Esophagus squamous epithelium (tissue), 5 donors: ENCODE measurements around the gene CYP26B1. TPM values are rescaled to one million over a fixed set of nuclear protein-coding genes. Genes with fewer than 3 reads are reported as not detected.

Source experiments
- DNase-seq: peaks from one replicate; lab custom pipeline; 2025; lab: John Stamatoyannopoulos, UW
- H3K27ac ChIP-seq, 4 donors: fragments of 200-600 bp; sonication (generic); one replicate each; pipeline ENCODE4 v1.5.1; 2016 to 2019; ENCODE audit warnings: mild to moderate bottlenecking in 1 of 4
- H3K27me3 ChIP-seq, 4 donors: fragments of 200-600 bp; sonication (generic); 1 replicate in 3 of 4; 2 replicates in 1 of 4; pipeline versions ENCODE4 v1.5.1 to v1.6.0; 2017 to 2021; ENCODE audit warnings: antibody characterized with exemption in 1 of 4
- H3K36me3 ChIP-seq, 3 donors: fragments of 200-600 bp; sonication (generic); one replicate each; pipeline ENCODE4 v1.5.1; 2016 to 2019
- H3K4me1 ChIP-seq, 3 donors: fragments of 200-600 bp; sonication (generic); one replicate each; pipeline ENCODE4 v1.5.1; 2017 to 2019
- H3K4me3 ChIP-seq, 4 donors: fragments of 200-600 bp; sonication (generic); 1 replicate in 3 of 4; 2 replicates in 1 of 4; pipeline ENCODE4 v1.5.1; 2016 to 2019; ENCODE audit warnings: mild to moderate bottlenecking in 2 of 4, moderate library complexity in 1 of 4
- H3K9me3 ChIP-seq, 3 donors: fragments of 200-600 bp; sonication (generic); one replicate each; pipeline ENCODE4 v1.5.1; 2016 to 2019
- CTCF ChIP-seq, 6 experiments: fragments of 450-650 bp in 4 of 6; fragments of 200-600 bp in 2 of 6; sonication (generic) in 2 of 6; IDR thresholded peaks; one replicate each; pipeline ENCODE4 v1.5.1; 2016 to 2019; ENCODE audit warnings: antibody characterized with exemption in 6 of 6, mild to moderate bottlenecking in 4 of 6, moderate library complexity in 4 of 6
- POLR2A ChIP-seq, 4 donors: fragments of 450-650 bp; IDR thresholded peaks; one replicate each; pipeline ENCODE4 v1.6.1; 2017; ENCODE audit warnings: antibody characterized with exemption in 4 of 4, mild to moderate bottlenecking in 4 of 4, moderate library complexity in 3 of 4
- WGBS, 2 donors: methylation state at CpG; one replicate each; pipeline ENCODE4 v1.1.5; 2018; 5-methylcytosine and 5-hydroxymethylcytosine counted together
- intact Hi-C: fragments of 100-400 bp; cut with DNase I; formaldehyde crosslinking; loops from one replicate; pipeline ENCODE4 v1.15.0; 2022
- total RNA-seq, 4 donors: library from RNA; depleted of rRNA; stranded (reverse); fragments of >200 nt; gene quantifications; one replicate each; pipeline ENCODE4 v1.1.0, GENCODE V29; 2016
- donor health status: DM: yes; HTN: yes; CAD: no.

CYP26B1 gene
- total RNA-seq, 4 donors from 2014 or later, result 0.62 to 6.7 (median 1.3) TPM

DNA sequence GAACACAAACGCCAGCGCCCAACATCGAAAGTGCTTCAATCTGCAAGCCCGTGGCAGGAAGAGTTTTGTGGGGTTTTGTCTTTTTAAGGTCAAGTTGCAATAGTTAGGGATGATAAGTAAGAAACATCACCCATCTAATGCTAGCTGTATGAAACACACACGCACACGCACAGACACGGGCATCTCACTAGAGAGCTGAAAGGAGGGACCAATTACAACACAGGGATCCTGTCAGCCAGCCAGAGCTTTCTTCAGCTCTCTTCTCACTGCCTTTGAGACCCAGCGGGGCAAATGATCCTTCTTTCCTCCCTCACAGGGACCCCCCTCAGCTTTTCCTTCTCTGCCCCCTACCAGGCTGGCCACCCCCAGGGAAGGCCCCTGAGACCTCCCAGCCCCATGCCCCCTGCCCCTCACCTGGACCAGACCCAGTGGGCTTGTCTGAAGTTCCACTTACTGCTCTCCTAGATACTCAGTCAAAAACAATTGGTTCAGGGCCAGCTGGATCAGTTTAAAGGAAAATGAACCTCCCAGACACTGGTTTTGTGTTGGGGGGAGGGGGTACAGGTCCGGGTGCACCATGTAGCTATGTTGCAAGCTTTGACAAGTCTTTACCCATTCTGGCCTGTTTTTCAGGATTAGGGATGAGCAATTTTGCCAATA is 17.9 kb downstream of the CYP26B1 start:
- H3K9me3 ChIP-seq, result no peaks in the 10 kb centered on the region
- TF ChIP-seq POLR2A (IDR thresholded peaks at IDR 0.05), result no peak
- TF ChIP-seq CTCF (IDR thresholded peaks at IDR 0.05), result no peak
- H3K4me3 ChIP-seq, result no peak overlapping the region
- peaks cover 0 to 24% (median 0%) of the 10 kb centered on the region in 3 donors for H3K36me3 ChIP-seq
- no peak overlapping the region for H3K27ac ChIP-seq
- WGBS, 2 donors, result 66 to 68% methylated on average over 9 of the region's 9 CpGs
- H3K4me1 ChIP-seq, result peaks cover 0 to 23% (median 5%) of the 10 kb centered on the region in 3 donors
- no peak for DNase-seq
- intact Hi-C loops, result no loop called here
- peaks cover 0 to 9% (median 0%) of the 10 kb centered on the region in 4 donors for H3K27me3 ChIP-seq

GRCh38 chr2:72128843-72129227 is 18.8 kb downstream of the CYP26B1 start:
- WGBS, 2 donors, result 81 to 83% methylated on average over 2 to 8 of the region's 11 CpGs
- Histone ChIP-seq H3K4me3 (no peak overlapping the region), H3K27me3 (peaks cover 0 to 9% (median 0%) of the 10 kb centered on the region in 4 donors), H3K4me1 (peaks cover 0 to 23% (median 5%) of the 10 kb centered on the region in 3 donors), H3K27ac (no peak overlapping the region), H3K9me3 (no peaks in the 10 kb centered on the region), H3K36me3 (peaks cover 0 to 15% (median 0%) of the 10 kb centered on the region in 3 donors)
- no peak for DNase-seq
- intact Hi-C loops, result no loop called here
- TF ChIP-seq CTCF (IDR thresholded peaks at IDR 0.05) (no peak), POLR2A (IDR thresholded peaks at IDR 0.05) (no peak)

- H3K27me3 ChIP-seq, result peaks cover 0 to 9% (median 0%) of the 10 kb centered on the region in 4 donors
- intact Hi-C loops, result no loop called here
- no peak overlapping the region for H3K27ac ChIP-seq
- no peak for DNase-seq
- H3K4me1 ChIP-seq, result peaks cover 0 to 23% (median 5%) of the 10 kb centered on the region in 3 donors
- H3K4me3 ChIP-seq, result no peak overlapping the region
- TF ChIP-seq POLR2A (IDR thresholded peaks at IDR 0.05) (no peak), CTCF (IDR thresholded peaks at IDR 0.05) (no peak)
- H3K9me3 ChIP-seq, result no peaks in the 10 kb centered on the region
- WGBS, 2 donors, result 73 to 87% methylated on average over 11 to 14 of the region's 24 CpGs
- peaks cover 0 to 9% (median 0%) of the 10 kb centered on the region in 3 donors for H3K36me3 ChIP-seq
Observed at GRCh38 chr2:72128059-72128842, 19.4 kb downstream of the CYP26B1 start.

DNA sequence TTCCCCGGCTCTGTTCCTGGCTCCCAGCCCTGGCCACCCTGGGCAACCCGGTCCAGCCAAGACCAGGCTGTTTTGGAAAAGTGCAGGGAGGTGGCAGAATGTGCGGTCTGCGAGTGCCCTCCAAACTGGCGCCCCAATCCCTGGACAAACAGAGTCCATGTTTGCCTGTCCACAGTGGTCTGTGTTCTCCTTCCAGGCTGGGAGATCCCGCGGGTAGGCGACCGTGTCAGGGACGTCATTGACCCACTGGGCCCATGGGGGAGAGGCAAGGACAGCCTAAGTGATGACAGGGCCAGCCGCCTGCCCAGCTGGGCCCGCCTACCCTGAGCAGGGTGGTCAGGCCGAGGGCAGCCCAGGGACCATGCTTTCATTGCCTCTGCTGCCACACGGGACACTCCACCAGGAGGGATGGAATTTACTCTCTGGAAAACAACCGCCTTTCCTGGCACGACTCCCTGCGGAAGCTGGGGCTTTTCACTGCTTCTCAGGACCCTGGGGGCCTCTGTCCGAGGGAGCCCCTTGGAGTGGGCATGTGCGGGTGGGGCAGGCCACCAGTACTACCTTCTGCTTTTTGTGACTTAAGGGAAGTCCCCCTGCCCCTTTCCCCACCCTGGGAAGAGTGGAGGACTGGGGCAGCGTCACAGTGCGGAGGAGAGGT is 20.1 kb downstream of the CYP26B1 start:
- no peak for DNase-seq
- Histone ChIP-seq H3K4me1 (peaks cover 0 to 23% (median 5%) of the 10 kb centered on the region in 3 donors), H3K27me3 (peaks cover 0 to 9% (median 0%) of the 10 kb centered on the region in 4 donors), H3K27ac (no peak overlapping the region), H3K36me3 (peaks cover 0 to 2% (median 0%) of the 10 kb centered on the region in 3 donors), H3K4me3 (no peak overlapping the region), H3K9me3 (no peaks in the 10 kb centered on the region)
- WGBS, 2 donors, result 73 to 83% methylated on average over 3 to 10 of the region's 21 CpGs
- intact Hi-C loops, result no loop called here
- TF ChIP-seq CTCF (IDR thresholded peaks at IDR 0.05) (no peak), POLR2A (IDR thresholded peaks at IDR 0.05) (no peak)
